WERI-Rb-1 (cell line): Measurements from ENCODE around the gene SLC4A1AP.

ENCODE experiments used
- DNase-seq: peaks from one replicate; pipeline ENCODE4 v3.0.0-alpha.2; 2020
- H3K27ac ChIP-seq: fragments of 250-450 bp; sonication (Bioruptor Pico); 2 replicates; pipeline ENCODE4 v1.5.1; 2020; ENCODE audit warnings: mild to moderate bottlenecking, moderate library complexity
- H3K27me3 ChIP-seq: fragments of 250-450 bp; sonication (Bioruptor Pico); 2 replicates; pipeline ENCODE4 v1.5.1; 2021; ENCODE audit warnings: mild to moderate bottlenecking, low read depth, moderate library complexity; ENCODE audit not compliant: insufficient read depth, severe bottlenecking
- H3K36me3 ChIP-seq: fragments of 250-450 bp; sonication (Bioruptor Pico); 2 replicates; pipeline ENCODE4 v1.5.1; 2020; ENCODE audit warnings: mild to moderate bottlenecking, moderate library complexity
- H3K4me3 ChIP-seq: 2 replicates; pipeline ENCODE4 v1.5.1; 2011; ENCODE audit warnings: low read depth, mild to moderate bottlenecking, control low read depth, low read length
- H3K9me3 ChIP-seq: fragments of 250-450 bp; sonication (Bioruptor Pico); 2 replicates; pipeline ENCODE4 v1.5.1; 2021; ENCODE audit warnings: mild to moderate bottlenecking, moderate library complexity; ENCODE audit not compliant: severe bottlenecking
- CTCF ChIP-seq: IDR thresholded peaks from 2 replicates; pipeline ENCODE4 v1.5.1; 2011; ENCODE audit warnings: low read depth, mild to moderate bottlenecking, control low read depth, inconsistent platforms, low read length

SLC4A1AP gene

DNA sequence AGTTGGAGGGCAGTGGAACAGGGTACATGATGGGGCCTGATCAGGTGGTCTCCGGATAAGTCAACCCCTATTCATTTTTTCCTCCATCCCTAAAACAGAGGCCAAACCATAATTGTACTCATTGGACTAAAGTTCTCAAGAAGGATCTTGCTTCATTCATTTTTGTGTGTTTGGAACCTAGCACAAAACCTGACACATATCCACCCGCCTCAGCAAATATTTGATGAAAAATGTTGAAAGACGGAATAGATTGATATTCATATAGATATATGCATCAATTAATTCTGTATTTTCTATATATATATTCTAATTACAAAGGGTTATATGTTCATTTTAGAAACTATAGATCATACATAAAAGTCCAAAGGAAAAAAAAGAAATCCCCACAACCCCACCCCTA is 21.9 kb downstream of the SLC4A1AP start:
- DNase-seq: no peak
- no peak overlapping the region for H3K4me3 ChIP-seq
- no peak overlapping the region for H3K27ac ChIP-seq
- no peaks in the 10 kb centered on the region for H3K9me3 ChIP-seq
- no peak for TF ChIP-seq CTCF
- H3K27me3 ChIP-seq: no peaks in the 10 kb centered on the region
- H3K36me3 ChIP-seq: peaks cover 48% of the 10 kb centered on the region

- no peak for DNase-seq
- H3K27me3 ChIP-seq: no peaks in the 10 kb centered on the region
- no peak overlapping the region for H3K4me3 ChIP-seq
- peaks cover 48% of the 10 kb centered on the region for H3K36me3 ChIP-seq
- no peaks in the 10 kb centered on the region for H3K9me3 ChIP-seq
- no peak overlapping the region for H3K27ac ChIP-seq
- TF ChIP-seq CTCF: no peak
These were observed 23.5 kb downstream of the SLC4A1AP start for GRCh38 chr2:27687232-27687631.

DNA sequence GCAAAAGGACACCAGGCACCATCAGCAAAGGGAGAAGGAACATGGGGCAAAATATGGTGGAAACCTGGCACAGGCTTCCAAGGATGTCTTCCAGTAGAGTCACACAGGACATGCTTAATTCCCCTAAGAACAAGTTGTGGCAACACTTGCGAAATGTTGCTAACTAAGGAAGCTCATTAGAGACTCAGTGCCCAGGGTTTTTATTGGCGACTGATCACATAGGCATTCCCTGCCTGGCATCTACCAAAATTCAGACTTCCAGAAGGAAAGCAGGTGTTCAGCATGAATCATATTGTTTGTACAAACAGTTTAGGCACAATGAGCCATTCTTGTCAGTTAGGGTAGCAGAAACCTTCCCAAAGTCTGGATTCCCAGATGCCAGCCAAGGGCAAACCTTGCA is 25.7 kb downstream of the SLC4A1AP start:
- no peaks in the 10 kb centered on the region for H3K9me3 ChIP-seq
- no peak overlapping the region for H3K4me3 ChIP-seq
- DNase-seq: no peak
- H3K36me3 ChIP-seq: peaks cover 37% of the 10 kb centered on the region
- no peaks in the 10 kb centered on the region for H3K27me3 ChIP-seq
- TF ChIP-seq CTCF: no peak
- H3K27ac ChIP-seq: no peak overlapping the region

DNA sequence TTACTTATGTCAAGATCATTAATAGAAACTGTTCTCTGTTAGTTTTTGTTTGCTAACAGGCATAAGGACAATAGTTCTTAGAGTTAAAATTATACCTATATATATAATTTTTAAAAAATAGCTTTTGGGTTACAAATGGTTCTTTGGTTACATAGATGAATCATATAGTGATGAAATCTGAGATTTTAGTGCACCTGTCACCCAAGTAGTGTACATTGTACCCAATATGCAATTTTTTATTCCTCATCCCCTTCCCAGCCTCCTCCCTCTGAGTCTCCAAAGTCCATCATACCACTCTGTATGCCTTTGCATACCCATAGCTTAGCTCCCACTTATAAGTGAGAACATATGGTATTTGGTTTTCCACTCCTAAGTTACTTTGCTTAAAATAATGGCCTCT is 26.4 kb downstream of the SLC4A1AP start:
- peaks cover 35% of the 10 kb centered on the region for H3K36me3 ChIP-seq
- no peak overlapping the region for H3K27ac ChIP-seq
- no peak overlapping the region for H3K4me3 ChIP-seq
- DNase-seq: no peak
- H3K27me3 ChIP-seq: no peaks in the 10 kb centered on the region
- no peaks in the 10 kb centered on the region for H3K9me3 ChIP-seq
- TF ChIP-seq CTCF: no peak

DNA sequence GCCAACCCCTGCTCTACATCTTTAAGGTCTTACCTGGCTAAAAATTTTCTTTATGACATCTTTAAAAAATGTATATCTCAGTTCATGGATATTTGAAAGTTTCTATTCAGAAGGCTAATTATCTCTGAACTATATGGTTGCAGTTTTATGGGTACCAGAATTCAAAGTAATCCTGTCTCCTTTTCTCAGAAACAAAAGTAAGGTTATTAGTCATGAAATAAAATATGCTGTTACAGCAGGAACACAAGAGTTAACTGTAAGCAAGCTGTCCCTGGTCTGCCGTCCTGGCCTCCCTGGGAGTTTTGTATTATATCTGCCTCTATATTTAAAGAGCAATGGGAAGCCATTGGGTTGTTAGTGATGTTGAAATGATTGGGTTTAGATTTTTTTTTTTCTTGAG is 34.0 kb downstream of the SLC4A1AP start:
- no peak overlapping the region for H3K27ac ChIP-seq
- H3K4me3 ChIP-seq: no peak overlapping the region
- no peak for TF ChIP-seq CTCF
- no peak for DNase-seq
- no peaks in the 10 kb centered on the region for H3K9me3 ChIP-seq
- H3K36me3 ChIP-seq: peaks cover 25% of the 10 kb centered on the region
- no peaks in the 10 kb centered on the region for H3K27me3 ChIP-seq

GRCh38 chr2:27701676-27702075 is 38.0 kb downstream of the SLC4A1AP start:
- no peak for TF ChIP-seq CTCF
- H3K27me3 ChIP-seq: no peaks in the 10 kb centered on the region
- no peak overlapping the region for H3K27ac ChIP-seq
- no peak overlapping the region for H3K4me3 ChIP-seq
- no peak for DNase-seq
- H3K36me3 ChIP-seq: peaks cover 4% of the 10 kb centered on the region; the same call in 1 of the 2 replicates
- H3K9me3 ChIP-seq: no peaks in the 10 kb centered on the region
